NB4 (cell line): ENCODE results near the gene USP48.

Source experiments
- MYC ChIP-seq: IDR thresholded peaks from 2 replicates; pipeline ENCODE4 v1.6.1; 2011; ENCODE audit warnings: low read depth, low read length
- POLR2A ChIP-seq: IDR thresholded peaks from 2 replicates; pipeline ENCODE4 v1.6.1; 2011; ENCODE audit warnings: mild to moderate bottlenecking; ENCODE audit not compliant: insufficient read length; ENCODE audit errors: extremely low read depth
- TF ChIP-seq, protein P1 (sequence below): IDR thresholded peaks from one replicate; pipeline ENCODE4 v1.5.1; 2012; ENCODE audit warnings: low read depth, low read length
- TF ChIP-seq, protein P2 (sequence below): IDR thresholded peaks from 2 replicates; pipeline ENCODE4 v1.6.1; 2011; ENCODE audit warnings: low read depth, low read length

DNA sequence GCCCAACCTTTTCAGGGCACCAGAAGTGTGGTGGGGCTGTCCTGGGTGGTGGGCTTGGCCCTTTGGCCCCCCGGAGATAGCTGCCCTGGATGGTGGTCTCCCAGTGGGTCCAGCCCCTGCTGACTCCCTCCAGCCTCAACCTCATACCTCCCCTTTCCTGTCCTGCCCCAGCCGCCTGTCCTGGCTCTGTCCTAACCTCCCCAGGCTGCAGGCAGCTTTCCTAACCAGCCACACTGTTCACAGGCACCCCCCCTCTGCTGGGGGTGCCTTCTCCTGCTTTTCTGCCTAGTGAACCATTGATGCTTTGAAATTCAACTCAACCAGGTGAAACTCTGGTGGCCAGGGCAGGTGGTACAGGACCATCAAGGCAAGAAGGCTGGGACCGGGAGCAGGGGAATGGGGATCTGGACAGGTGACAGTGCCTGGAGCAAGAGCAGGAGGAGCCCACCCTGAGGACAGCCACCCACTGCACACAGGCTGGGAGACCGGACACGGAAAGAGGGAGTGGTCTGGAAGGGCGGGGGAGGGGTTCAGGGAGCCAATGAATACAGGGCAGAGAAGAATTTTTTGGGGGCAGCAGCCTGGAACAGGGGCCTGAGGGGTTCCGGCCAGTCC is 149.7 kb downstream of the USP48 start:
- TF ChIP-seq, protein P1, sequence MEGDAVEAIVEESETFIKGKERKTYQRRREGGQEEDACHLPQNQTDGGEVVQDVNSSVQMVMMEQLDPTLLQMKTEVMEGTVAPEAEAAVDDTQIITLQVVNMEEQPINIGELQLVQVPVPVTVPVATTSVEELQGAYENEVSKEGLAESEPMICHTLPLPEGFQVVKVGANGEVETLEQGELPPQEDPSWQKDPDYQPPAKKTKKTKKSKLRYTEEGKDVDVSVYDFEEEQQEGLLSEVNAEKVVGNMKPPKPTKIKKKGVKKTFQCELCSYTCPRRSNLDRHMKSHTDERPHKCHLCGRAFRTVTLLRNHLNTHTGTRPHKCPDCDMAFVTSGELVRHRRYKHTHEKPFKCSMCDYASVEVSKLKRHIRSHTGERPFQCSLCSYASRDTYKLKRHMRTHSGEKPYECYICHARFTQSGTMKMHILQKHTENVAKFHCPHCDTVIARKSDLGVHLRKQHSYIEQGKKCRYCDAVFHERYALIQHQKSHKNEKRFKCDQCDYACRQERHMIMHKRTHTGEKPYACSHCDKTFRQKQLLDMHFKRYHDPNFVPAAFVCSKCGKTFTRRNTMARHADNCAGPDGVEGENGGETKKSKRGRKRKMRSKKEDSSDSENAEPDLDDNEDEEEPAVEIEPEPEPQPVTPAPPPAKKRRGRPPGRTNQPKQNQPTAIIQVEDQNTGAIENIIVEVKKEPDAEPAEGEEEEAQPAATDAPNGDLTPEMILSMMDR, result no peak
- TF ChIP-seq POLR2A, result no peak
- TF ChIP-seq MYC, result no peak
- TF ChIP-seq, protein P2, sequence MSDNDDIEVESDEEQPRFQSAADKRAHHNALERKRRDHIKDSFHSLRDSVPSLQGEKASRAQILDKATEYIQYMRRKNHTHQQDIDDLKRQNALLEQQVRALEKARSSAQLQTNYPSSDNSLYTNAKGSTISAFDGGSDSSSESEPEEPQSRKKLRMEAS, result no peak
